CD4-positive, alpha-beta T cell treated with Interleukin-17A for 1 hour (primary cell): ENCODE results near the gene NAPB.

ENCODE experiments used
- DNase-seq: peaks from one replicate; pipeline ENCODE4 v3.0.0-alpha.2; 2020

The NAPB gene

DNA sequence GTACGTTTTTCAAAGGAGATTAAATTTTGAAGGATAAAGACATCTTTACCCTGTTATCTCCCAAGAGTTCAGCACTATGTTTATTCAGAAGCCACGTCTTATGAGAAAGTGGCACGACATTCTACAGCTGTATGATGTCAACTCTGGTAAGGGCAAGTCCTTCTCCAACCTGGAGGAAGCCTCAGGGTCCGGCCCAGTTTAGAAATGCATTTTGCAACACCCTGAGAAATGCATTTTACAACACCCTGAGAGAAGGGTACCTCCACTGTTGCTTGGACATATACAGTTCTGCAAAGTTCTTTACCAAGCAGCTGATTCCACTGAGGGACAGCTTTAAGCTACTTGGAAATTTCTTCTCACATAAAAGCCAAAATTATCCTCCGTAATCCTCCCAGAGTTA, 17.5 kb downstream of the NAPB start:
- DNase-seq, result no peak

DNA sequence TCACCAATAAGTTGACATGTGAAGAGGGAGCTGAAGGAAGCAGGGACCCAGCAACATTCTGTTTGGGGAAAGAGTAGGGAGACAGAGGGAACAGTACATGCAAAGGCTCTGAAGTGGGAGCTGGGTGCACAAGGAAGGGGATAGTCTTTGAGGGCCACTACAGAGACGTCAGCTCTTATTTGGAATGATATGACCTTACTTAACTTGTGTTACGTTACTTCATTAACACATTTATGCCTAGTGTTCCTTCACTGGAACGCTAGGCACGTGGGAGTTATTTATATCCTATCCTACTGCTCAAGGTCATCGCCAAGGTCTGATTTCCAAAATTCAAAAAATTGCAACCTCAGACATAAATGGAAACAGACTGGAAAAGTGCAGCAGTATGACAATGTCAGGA, 20.2 kb downstream of the NAPB start:
- no peak for DNase-seq

DNA sequence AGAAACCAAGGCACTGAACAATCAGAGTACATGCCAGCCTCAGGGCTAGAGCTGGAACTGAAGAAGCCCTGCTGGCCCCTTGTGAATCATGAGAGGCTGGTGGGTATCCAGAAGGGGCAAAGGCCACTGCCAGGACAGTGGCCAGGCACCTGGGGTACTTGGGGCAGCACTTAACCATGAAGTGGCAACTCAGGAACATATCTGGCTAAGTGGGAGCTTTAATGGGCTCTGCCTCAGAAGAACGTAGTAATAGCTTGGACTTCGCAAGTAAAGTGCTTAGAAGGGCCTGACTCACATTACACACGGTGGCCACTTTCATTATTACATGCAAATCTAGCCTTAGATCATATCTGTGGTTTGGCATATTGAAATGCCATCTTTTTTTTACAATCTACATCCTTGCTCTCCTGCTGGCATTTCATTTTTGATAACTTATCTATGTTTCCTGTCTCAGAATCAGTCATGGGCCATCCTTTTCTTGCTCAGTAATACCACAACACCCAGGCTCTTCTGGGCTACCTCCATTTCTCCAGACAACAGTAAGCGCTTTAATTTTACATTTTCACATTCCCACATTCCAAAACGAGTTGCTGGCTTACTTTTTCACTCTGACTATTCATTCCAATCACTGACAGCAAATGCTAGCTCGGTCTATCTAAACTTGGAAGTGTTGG, 21.6 kb downstream of the NAPB start:
- DNase-seq, result no peak

DNA sequence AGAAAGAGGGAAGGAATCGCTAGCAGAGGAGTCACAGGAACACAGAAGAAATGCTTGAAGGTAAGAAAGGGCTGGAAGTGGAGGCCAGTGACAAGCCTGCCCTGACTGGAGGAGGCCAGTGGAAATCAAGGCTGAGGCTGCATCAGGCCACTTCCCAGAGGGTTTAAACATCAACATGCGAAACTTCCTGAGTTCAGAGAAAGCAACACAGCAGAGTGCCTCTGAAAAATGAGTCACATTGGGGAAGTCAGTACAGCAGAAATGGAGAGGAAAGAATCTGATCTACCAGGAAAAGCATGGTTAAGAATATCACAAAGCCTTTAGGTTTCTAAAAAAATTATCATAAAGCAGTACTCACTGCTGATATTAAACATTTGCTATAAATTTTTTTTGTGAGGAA, 23.3 kb downstream of the NAPB start:
- no peak for DNase-seq

GRCh38 chr20:23396950-23397627, 24.2 kb downstream of the NAPB start:
- DNase-seq, result no peak

DNA sequence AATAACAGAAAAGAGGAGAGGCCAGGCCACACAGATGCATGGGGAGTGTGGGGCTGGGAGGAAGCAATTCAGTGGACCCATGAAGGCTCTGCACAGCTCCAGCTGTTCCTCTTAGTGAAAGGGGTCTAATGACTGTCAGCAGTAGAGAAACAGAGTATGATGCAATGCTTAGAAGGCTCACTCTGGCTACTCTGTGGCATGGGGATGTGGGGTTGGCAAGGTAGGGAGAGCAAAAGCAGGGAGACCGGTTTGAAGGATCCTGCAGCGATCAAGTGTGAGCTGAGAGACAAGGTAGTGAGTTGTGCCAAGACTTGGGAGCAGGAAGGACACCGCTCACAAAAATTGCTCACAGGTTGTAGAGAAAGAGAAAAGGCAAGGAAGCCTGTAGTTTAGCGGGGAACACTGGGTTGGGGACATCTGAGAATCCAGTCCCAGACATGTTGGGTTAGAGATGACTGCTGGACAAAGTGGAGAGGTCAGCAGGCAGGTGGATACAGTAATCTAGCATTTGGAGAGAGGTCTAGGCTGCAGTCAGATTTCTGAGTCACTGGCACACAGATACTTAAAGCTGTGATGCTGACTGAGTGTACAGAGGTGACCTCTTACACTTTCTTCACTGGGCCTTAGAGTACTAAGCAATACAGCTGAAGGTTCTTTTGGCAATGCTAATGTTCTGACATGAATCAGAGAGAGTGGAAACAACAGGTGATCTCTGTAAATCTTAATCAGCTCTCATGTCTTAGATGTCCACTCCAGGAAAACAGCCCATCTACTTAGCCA, 27.1 kb downstream of the NAPB start:
- no peak for DNase-seq

GRCh38 chr20:23391707-23392310, 29.5 kb downstream of the NAPB start:
- DNase-seq, result no peak

- no peak for DNase-seq
Measured at GRCh38 chr20:23390091-23390774, 31.1 kb downstream of the NAPB start.

DNA sequence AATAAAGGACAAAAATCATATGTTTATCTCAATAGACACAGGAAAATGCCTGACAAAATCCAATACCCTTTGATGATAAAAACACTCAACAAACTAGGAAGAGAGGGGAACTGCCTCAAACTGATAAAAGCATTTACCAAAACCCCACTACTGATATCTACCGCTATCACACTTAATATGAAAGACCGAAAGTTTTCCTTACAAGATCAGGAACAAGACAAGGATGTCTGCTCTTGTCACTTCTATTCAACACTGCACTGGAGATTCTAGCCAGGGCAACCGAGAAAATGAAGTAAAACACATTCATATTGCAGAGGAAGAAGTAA, 34.2 kb downstream of the NAPB start:
- no peak for DNase-seq

- no peak for DNase-seq
Measured at GRCh38 chr20:23386304-23387117, 34.8 kb downstream of the NAPB start.

- DNase-seq, result no peak
Measured at GRCh38 chr20:23381876-23382275, 39.4 kb downstream of the NAPB start.

GRCh38 chr20:23379772-23380171, 41.5 kb downstream of the NAPB start:
- DNase-seq, result no peak

- no peak for DNase-seq
Measured at GRCh38 chr20:23375827-23376226, 45.5 kb downstream of the NAPB start.

- no peak for DNase-seq
Measured at GRCh38 chr20:23374441-23374840, 46.8 kb downstream of the NAPB start.

DNA sequence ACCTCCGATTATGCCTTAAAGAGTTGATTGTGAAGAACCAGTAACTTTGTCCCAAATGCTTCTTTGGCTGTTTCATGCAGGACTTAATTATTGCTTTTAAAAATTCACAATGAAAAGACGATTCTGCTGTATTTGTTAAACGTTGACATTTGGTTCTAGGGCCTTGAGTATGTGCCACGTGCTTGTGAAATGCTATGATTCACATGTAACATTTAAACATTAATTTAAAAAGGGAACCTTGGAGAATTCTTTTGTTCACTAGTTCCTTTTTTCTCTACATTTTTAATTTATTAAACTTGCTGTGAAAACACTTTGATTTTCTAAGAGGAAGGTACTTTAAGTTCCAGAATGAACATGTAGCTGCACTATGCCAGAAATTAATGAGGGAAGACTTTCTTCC, 49.8 kb downstream of the NAPB start:
- no peak for DNase-seq

- DNase-seq, result no peak
Measured at GRCh38 chr20:23370873-23371272, 50.4 kb downstream of the NAPB start.

DNA sequence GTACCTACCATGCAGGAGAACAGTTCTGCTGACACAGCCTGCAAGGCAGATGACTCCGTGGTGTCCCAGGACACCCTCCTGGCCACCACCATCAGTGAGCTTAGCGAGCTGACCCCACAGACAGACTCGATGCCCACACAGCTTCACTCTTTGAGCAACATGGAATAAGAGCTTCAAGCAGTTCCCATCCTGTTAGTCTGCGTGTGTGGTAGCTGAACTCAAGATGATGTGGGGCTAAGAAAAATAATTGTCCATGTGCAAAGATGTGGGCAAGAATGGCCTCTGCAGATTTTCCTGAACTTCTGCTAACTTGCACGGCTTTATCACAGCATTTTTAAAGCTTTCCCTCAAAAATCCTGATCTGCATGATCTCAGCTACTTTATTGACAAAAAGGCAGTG, 51.0 kb downstream of the NAPB start:
- DNase-seq, result no peak

- no peak for DNase-seq
Measured at GRCh38 chr20:23369072-23369823, 52.0 kb downstream of the NAPB start.

DNA sequence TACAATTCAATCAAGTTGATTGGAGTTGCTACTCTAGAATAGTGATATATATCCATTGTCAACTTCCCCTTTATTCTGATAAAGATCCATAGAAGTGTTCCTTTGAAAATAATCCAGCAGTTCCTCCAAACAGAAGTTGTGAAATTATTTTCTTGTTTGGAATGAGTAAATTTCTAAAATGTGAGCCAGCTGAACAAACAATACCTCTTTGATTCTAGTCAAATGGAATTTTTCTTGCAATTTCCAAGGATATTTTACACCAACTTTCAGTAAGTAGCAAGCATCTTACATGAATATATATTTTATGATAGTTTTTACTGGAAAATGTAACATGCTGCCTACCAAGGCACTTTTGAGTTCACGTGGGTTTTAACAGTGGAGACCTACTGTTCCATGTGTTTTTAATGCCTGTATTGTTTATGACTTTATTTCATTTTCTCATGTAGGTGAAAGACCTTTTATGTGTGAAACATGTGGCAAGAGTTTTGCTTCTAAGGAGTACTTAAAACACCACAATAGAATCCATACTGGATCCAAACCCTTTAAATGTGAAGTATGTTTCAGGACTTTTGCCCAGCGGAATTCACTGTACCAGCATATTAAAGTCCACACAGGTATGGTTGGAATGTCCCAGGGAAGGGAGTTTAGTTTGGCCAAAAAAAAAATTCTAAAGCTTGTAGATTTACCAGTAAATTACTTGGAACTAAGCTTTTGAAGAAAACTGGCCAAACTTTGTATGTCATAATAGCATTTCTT, 52.8 kb downstream of the NAPB start:
- no peak for DNase-seq

- no peak for DNase-seq
Measured at GRCh38 chr20:23367770-23368169, 53.5 kb downstream of the NAPB start.

GRCh38 chr20:23366384-23366783, 54.9 kb downstream of the NAPB start:
- peak; percentile 50 for DNase-seq
